GM10266 (cell line): ENCODE measurements around the gene WBP1L.
"Not testable (repeated sequence)": the region's sequence is repeated elsewhere in the genome, so short reads cannot be mapped to it uniquely, and the experiment has no call there.

ENCODE experiments used
- DNase-seq: peaks from one replicate; pipeline ENCODE4 v3.0.0; 2012; ENCODE audit errors: extremely low spot score
- TF ChIP-seq, protein P1 (sequence below): IDR thresholded peaks from 2 replicates; pipeline ENCODE4 v1.5.1; 2012; ENCODE audit warnings: mild to moderate bottlenecking, low read depth; ENCODE audit not compliant: control insufficient read depth, insufficient read depth; ENCODE audit errors: missing control alignments

Gene WBP1L

GRCh38 chr10:102743588-102744373, at the start of gene WBP1L:
TSS of gene WBP1L (plus strand) at chr10:102743948. CDS start at chr10:102744054, 106 bp downstream.
- TF ChIP-seq, protein P1, sequence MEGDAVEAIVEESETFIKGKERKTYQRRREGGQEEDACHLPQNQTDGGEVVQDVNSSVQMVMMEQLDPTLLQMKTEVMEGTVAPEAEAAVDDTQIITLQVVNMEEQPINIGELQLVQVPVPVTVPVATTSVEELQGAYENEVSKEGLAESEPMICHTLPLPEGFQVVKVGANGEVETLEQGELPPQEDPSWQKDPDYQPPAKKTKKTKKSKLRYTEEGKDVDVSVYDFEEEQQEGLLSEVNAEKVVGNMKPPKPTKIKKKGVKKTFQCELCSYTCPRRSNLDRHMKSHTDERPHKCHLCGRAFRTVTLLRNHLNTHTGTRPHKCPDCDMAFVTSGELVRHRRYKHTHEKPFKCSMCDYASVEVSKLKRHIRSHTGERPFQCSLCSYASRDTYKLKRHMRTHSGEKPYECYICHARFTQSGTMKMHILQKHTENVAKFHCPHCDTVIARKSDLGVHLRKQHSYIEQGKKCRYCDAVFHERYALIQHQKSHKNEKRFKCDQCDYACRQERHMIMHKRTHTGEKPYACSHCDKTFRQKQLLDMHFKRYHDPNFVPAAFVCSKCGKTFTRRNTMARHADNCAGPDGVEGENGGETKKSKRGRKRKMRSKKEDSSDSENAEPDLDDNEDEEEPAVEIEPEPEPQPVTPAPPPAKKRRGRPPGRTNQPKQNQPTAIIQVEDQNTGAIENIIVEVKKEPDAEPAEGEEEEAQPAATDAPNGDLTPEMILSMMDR: no peak
- peak; percentile 91 for DNase-seq

GRCh38 chr10:102695401-102695800, 48.3 kb upstream of the WBP1L start:
- DNase-seq: not testable (repeated sequence)

DNA sequence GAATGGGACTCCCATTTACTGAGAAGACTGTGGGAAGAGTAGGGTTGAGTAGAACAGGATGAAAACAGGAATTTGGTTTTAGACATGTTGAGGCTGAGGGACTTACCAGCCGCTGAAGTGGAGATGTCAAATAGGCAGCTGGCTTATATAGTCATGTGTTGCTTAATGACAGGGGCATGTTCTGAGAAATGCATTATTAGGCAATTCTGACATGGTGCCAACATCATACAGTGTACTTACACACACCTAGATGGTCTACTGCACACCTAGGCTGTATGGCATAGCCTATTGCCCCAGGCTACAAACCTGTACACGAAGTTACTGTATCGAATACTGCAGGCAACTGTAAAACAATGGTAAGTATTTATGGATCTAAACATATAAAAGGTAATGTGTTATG, 47.0 kb upstream of the WBP1L start:
- DNase-seq: no peak

GRCh38 chr10:102698894-102699293, 44.9 kb upstream of the WBP1L start:
- TF ChIP-seq, protein P1: no peak
- no peak for DNase-seq

More for the DNA sequence above, 47.0 kb upstream of the WBP1L start:
- TF ChIP-seq, protein P1: no peak

DNA sequence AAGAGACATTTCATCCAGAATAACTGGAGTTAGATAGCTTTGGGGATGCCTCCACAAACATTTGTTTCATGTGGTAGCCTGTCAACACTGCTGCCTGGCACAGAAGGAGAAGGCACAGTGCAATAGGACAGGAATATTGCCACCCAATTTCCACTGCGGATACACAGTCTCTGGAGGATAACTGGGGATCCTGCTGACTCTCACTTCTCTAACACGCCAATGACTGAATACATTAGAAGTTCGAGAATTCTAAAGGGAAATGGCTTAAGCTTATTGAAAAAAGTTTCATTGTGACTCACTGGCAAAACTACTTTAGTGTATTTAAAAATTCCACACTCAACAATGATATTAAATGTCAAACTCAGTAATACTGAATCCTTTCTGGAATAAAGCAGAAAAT, 42.5 kb upstream of the WBP1L start:
- TF ChIP-seq, protein P1: no peak
- DNase-seq: no peak

DNA sequence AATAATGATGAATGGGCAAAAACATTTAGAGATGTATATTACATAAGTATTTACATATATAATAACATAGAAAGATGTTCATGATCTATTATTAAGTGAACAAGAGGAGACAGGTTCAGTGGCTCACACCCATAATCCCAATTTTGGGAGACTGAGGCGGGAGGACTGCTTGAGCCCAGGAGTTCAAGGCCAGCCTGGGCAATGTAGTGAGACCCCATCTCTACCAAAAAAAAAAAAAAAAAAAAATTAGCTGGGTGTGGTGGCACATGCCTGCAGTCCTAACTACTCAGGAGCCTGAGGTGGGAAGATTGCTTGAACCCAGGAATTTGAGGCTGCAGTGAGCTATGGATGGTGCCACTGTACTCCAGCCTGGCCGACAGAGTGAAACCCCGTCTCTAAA, 42.0 kb upstream of the WBP1L start:
- no peak for DNase-seq
- TF ChIP-seq, protein P1: no peak

DNA sequence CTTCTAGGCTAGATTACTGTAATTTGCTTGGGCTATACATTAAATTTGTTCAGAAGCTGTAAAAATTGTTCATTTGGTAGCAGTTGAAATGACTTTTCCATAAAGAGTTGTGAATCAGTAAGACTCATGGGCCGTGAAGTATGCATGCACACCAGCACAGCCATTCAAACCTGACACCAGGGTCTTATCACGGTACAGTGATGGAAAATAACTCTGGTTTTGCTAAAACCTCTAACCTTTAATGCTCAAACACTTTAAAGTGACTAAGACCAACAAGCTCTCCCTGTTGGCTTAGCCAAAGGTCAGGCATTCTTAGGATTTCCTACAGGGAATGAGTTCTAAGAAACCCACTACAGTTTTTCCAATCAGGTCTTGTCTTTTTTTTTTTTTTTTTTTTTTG, 41.0 kb upstream of the WBP1L start:
- DNase-seq: no peak
- TF ChIP-seq, protein P1: no peak
